HG02973 (cell line): ENCODE measurements around the gene GPER1.
"Not testable (repeated sequence)": the region's sequence is repeated elsewhere in the genome, so short reads cannot be mapped to it uniquely, and the experiment has no call there.

Experiments used
- ATAC-seq: cut with Tn5 transposase; IDR thresholded peaks from one replicate; pipeline ENCODE4 v1.9.1; 2021; ENCODE audit warnings: moderate library complexity; ENCODE audit not compliant: unreplicated experiment

GPER1 gene

GRCh38 chr7:1140476-1141104 is 52.7 kb downstream of the GPER1 start:
- no peak for ATAC-seq

- no peak for ATAC-seq
Observed at GRCh38 chr7:1141651-1142050, 53.7 kb downstream of the GPER1 start.

- ATAC-seq: no peak
Observed at GRCh38 chr7:1142051-1142635, 54.2 kb downstream of the GPER1 start.

GRCh38 chr7:1143031-1143430 is 55.1 kb downstream of the GPER1 start:
- ATAC-seq: not testable (repeated sequence)
